Panc1 (cell line): ENCODE results near the gene SGPP2. TPM values are rescaled to one million over a fixed set of nuclear protein-coding genes. Genes with fewer than 3 reads are reported as not detected.

Source experiments
- ATAC-seq: fragments of 200-7000 bp; cut with Tn5 transposase; 2 replicates; pipeline ENCODE4 v1.9.1; 2020; ENCODE audit warnings: mild to moderate bottlenecking, moderate library complexity
- BruUV-seq: library from RNA; stranded (reverse); fragments of 400-500 nt; replicated peaks from 2 replicates; lab custom pipeline; 2021; lab: Mats Ljungman, UMichigan
- CTCF ChIA-PET: fragments of 300-600 bp; sonication (Branson Sonifier 250); formaldehyde crosslinking; loops from one replicate; lab custom pipeline; 2022; ENCODE audit warnings: antibody characterized with exemption; lab: Charles Lee
- POLR2A ChIA-PET: fragments of 300-600 bp; sonication (Branson Sonifier 250); formaldehyde crosslinking; loops from one replicate; lab custom pipeline; 2022; ENCODE audit warnings: antibody characterized with exemption; lab: Charles Lee
- DNase-seq: peaks from one replicate; pipeline ENCODE4 v3.0.0-alpha.2; 2010; ENCODE audit warnings: low read depth, low spot score
- H3K27ac ChIP-seq: 2 replicates; pipeline ENCODE4 v1.5.1; 2011; ENCODE audit warnings: mild to moderate bottlenecking, low read length, inconsistent platforms
- H3K27me3 ChIP-seq: fragments of 200-500 bp; sonication (Bioruptor generic); 2 replicates; pipeline ENCODE4 v1.6.0; 2014; ENCODE audit warnings: low read length, inconsistent platforms; ENCODE audit not compliant: control insufficient read depth, insufficient read depth
- H3K36me3 ChIP-seq: fragments of 200-500 bp; sonication (Bioruptor generic); 2 replicates; pipeline ENCODE4 v1.5.1; 2014; ENCODE audit warnings: inconsistent platforms, mild to moderate bottlenecking, low read length, moderate library complexity; ENCODE audit not compliant: control insufficient read depth, insufficient read depth
- H3K4me1 ChIP-seq: 2 replicates; pipeline ENCODE4 v1.5.1; 2011; ENCODE audit warnings: inconsistent platforms, mild to moderate bottlenecking, low read length, moderate library complexity; ENCODE audit not compliant: control insufficient read depth, insufficient read depth
- H3K4me3 ChIP-seq, 2 experiments: 2 replicates each; pipeline ENCODE4 v1.5.1; 2011 to 2012; ENCODE audit warnings: low read depth in 2 of 2, low read length in 2 of 2, mild to moderate bottlenecking in 2 of 2, inconsistent platforms in 1 of 2, moderate library complexity in 1 of 2
- H3K9me3 ChIP-seq: fragments of 200-500 bp; sonication (Bioruptor generic); 2 replicates; pipeline ENCODE4 v1.5.1; 2014; ENCODE audit warnings: low read depth, mild to moderate bottlenecking, inconsistent platforms, low read length, moderate library complexity; ENCODE audit not compliant: control insufficient read depth, insufficient read depth
- POLR2AphosphoS5 ChIP-seq: IDR thresholded peaks from 2 replicates; pipeline ENCODE4 v1.6.1; 2012; ENCODE audit warnings: mild to moderate bottlenecking, low read depth, low read length, moderate library complexity
- SIN3A ChIP-seq: IDR thresholded peaks from 2 replicates; pipeline ENCODE4 v1.6.1; 2012; ENCODE audit warnings: low read depth, mild to moderate bottlenecking, low read length, moderate library complexity, borderline replicate concordance; ENCODE audit not compliant: insufficient read depth
- TCF7L2 ChIP-seq: IDR thresholded peaks from 2 replicates; pipeline ENCODE4 v1.6.1; 2011; ENCODE audit warnings: mild to moderate bottlenecking, low read depth, low read length, inconsistent platforms
- in situ Hi-C: cut with HindIII; loops from 2 replicates; pipeline ENCODE4 v1.10.0; 2016; ENCODE audit warnings: low sequenced_read_pairs, low pct_unique_long_range_greater_than_20kb
- intact Hi-C: fragments of 100-400 bp; cut with micrococcal nuclease; formaldehyde crosslinking; loops from one replicate; pipeline ENCODE4 v1.10.0; 2022; ENCODE audit not compliant: unreplicated experiment
- total RNA-seq: library from RNA; stranded (reverse); gene quantifications from one replicate; pipeline ENCODE4 v1.2.1, GENCODE V29; 2021; ENCODE audit not compliant: unreplicated experiment
- TF ChIP-seq, protein P1 (sequence below), 2 experiments: IDR thresholded peaks; 2 replicates each; pipeline ENCODE4 v1.6.1; 2011 to 2012; ENCODE audit warnings: low read depth in 2 of 2, control low read depth in 1 of 2, low read length in 1 of 2, mild to moderate bottlenecking in 1 of 2, moderate library complexity in 1 of 2; ENCODE audit not compliant: insufficient read depth in 1 of 2
- TF ChIP-seq, protein P2 (sequence below): fragments of 450-650 bp; IDR thresholded peaks from 2 replicates; pipeline ENCODE4 v1.5.1; 2017; ENCODE audit warnings: mild to moderate bottlenecking

The SGPP2 gene
- total RNA-seq, 1 experiment from 2014 or later, result 0.05 TPM

DNA sequence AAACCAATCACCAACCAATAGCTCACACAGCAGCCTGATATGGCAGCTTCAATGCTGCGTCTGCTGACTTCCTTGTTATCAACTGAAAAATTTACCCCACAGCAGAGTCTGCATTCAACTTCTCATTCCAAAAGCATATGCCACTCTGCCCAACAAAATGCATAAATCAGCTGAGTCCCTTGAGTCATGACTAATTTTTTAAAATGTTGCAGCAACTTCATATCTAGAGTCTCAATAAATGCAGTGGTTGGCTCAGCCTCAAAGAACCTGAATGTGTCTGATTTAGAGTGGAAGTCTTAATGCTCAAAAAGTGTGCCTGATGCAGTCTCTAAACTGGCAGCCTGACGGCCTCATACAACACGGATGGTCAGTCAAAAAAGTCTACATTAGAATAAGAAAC lies 185.0 kb downstream of the SGPP2 start:
- in situ Hi-C loops, result no loop called here
- POLR2A ChIA-PET, result no interaction called here

More for the DNA sequence above, 185.0 kb downstream of the SGPP2 start:
- no peaks in the 10 kb centered on the region for H3K4me1 ChIP-seq
- no peak overlapping the region for H3K27ac ChIP-seq
- CTCF ChIA-PET, result no interaction called here
- H3K9me3 ChIP-seq, result no peaks in the 10 kb centered on the region
- no TSS peak for BruUV-seq
- intact Hi-C loops, result no loop called here
- peaks cover 24% of the 10 kb centered on the region for H3K36me3 ChIP-seq
- H3K4me3 ChIP-seq, result no peak overlapping the region
- TF ChIP-seq TCF7L2, result no peak
- no peak for TF ChIP-seq POLR2AphosphoS5
- TF ChIP-seq, protein P1, sequence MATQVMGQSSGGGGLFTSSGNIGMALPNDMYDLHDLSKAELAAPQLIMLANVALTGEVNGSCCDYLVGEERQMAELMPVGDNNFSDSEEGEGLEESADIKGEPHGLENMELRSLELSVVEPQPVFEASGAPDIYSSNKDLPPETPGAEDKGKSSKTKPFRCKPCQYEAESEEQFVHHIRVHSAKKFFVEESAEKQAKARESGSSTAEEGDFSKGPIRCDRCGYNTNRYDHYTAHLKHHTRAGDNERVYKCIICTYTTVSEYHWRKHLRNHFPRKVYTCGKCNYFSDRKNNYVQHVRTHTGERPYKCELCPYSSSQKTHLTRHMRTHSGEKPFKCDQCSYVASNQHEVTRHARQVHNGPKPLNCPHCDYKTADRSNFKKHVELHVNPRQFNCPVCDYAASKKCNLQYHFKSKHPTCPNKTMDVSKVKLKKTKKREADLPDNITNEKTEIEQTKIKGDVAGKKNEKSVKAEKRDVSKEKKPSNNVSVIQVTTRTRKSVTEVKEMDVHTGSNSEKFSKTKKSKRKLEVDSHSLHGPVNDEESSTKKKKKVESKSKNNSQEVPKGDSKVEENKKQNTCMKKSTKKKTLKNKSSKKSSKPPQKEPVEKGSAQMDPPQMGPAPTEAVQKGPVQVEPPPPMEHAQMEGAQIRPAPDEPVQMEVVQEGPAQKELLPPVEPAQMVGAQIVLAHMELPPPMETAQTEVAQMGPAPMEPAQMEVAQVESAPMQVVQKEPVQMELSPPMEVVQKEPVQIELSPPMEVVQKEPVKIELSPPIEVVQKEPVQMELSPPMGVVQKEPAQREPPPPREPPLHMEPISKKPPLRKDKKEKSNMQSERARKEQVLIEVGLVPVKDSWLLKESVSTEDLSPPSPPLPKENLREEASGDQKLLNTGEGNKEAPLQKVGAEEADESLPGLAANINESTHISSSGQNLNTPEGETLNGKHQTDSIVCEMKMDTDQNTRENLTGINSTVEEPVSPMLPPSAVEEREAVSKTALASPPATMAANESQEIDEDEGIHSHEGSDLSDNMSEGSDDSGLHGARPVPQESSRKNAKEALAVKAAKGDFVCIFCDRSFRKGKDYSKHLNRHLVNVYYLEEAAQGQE (IDR thresholded peaks at IDR 0.05; ENCODE audit: insufficient read depth in 1 of 2, low read depth in 2 of 2, low read length in 1 of 2), result no peak
- no peak for TF ChIP-seq SIN3A
- TF ChIP-seq, protein P2, sequence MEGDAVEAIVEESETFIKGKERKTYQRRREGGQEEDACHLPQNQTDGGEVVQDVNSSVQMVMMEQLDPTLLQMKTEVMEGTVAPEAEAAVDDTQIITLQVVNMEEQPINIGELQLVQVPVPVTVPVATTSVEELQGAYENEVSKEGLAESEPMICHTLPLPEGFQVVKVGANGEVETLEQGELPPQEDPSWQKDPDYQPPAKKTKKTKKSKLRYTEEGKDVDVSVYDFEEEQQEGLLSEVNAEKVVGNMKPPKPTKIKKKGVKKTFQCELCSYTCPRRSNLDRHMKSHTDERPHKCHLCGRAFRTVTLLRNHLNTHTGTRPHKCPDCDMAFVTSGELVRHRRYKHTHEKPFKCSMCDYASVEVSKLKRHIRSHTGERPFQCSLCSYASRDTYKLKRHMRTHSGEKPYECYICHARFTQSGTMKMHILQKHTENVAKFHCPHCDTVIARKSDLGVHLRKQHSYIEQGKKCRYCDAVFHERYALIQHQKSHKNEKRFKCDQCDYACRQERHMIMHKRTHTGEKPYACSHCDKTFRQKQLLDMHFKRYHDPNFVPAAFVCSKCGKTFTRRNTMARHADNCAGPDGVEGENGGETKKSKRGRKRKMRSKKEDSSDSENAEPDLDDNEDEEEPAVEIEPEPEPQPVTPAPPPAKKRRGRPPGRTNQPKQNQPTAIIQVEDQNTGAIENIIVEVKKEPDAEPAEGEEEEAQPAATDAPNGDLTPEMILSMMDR, result no peak
- no peak for DNase-seq
- no peaks in the 10 kb centered on the region for H3K27me3 ChIP-seq
- ATAC-seq, result no peak

Other genes starting within 250 kb of the SGPP2 start
- gene PAX3, start 125.5 kb upstream of the SGPP2 start, total RNA-seq, result not detected
- gene FARSB, start 231.5 kb downstream of the SGPP2 start, total RNA-seq, result 31.6 TPM
- gene MOGAT1, start 247.1 kb downstream of the SGPP2 start, total RNA-seq, result not detected